Kidney (tissue), 14 donors: Measurements from ENCODE around the gene TMEM134. TPM values are rescaled to one million over a fixed set of nuclear protein-coding genes. Genes with fewer than 3 reads are reported as not detected.
A peak's percentile ranks its signal among the peaks of the same experiment; 100 is the strongest.

Source experiments
- DNase-seq, 5 donors: peaks; one replicate each; pipeline ENCODE4 v3.0.0-alpha.2; 2013 to 2020
- FAIRE-seq: peaks from 2 replicates; lab custom pipeline; 2012; peaks lifted over from hg19 to GRCh38; lab: Jason Lieb, UNC
- H3K27ac ChIP-seq, 2 donors: one replicate each; pipeline ENCODE4 v1.7.0; 2013; ENCODE audit warnings: low read depth in 2 of 2, low read length in 2 of 2, inconsistent platforms in 1 of 2
- H3K27me3 ChIP-seq: one replicate; pipeline ENCODE4 v1.7.1; 2013; ENCODE audit warnings: low read length, inconsistent platforms; ENCODE audit not compliant: control insufficient read depth, insufficient read depth
- H3K36me3 ChIP-seq, 3 donors: one replicate each; pipeline versions ENCODE4 v1.7.0 to v1.7.1; 2013; ENCODE audit warnings: low read length in 3 of 3, control low read depth in 1 of 3, inconsistent platforms in 1 of 3; ENCODE audit not compliant: insufficient read depth in 3 of 3, control insufficient read depth in 2 of 3
- H3K4me1 ChIP-seq, 3 donors: one replicate each; pipeline versions ENCODE4 v1.7.0 to v1.7.1; 2013; ENCODE audit warnings: low read length in 3 of 3, inconsistent platforms in 1 of 3, low read depth in 1 of 3; ENCODE audit not compliant: control insufficient read depth in 2 of 3, insufficient read depth in 2 of 3
- H3K4me3 ChIP-seq, 3 donors: one replicate each; pipeline versions ENCODE4 v1.7.0 to v1.8.1; 2013; ENCODE audit warnings: low read length in 3 of 3, control low read depth in 1 of 3, inconsistent platforms in 1 of 3
- H3K9ac ChIP-seq, 3 donors: one replicate each; pipeline versions ENCODE4 v1.7.0 to v1.7.1; 2013; ENCODE audit warnings: low read length in 3 of 3, control low read depth in 1 of 3, inconsistent platforms in 1 of 3
- H3K9me3 ChIP-seq, 3 donors: one replicate each; pipeline versions ENCODE4 v1.7.0 to v1.7.1; 2013; ENCODE audit warnings: low read length in 3 of 3, control low read depth in 1 of 3, inconsistent platforms in 1 of 3; ENCODE audit not compliant: control insufficient read depth in 2 of 3, insufficient read depth in 1 of 3
- intact Hi-C: fragments of 100-400 bp; cut with DNase I; formaldehyde crosslinking; loops from one replicate; pipeline ENCODE4 v1.11.1; 2022
- polyA plus RNA-seq: library from polyadenylated mRNA; stranded (reverse); fragments of 350-450 nt; fragmentation: Illumina TruSeq; extraction: RNeasy Lipid Tissue Mini Kit (QIAGEN cat#74804); gene quantifications from one replicate; pipeline ENCODE4 v1.2.3, GENCODE V29; 2014; ENCODE audit warnings: low read depth, low replicate concordance; ENCODE audit not compliant: insufficient read depth
- total RNA-seq: library from RNA; stranded (reverse); fragmentation: NEBNext Ultra II Directional; extraction: Animal tissue kit (Norgen Biotek cat#: 25700); gene quantifications from one replicate; pipeline ENCODE4 v1.2.1, GENCODE V29; 2021
- TF ChIP-seq, protein P1 (sequence below): IDR thresholded peaks from 3 replicates; pipeline ENCODE4 v1.5.1; 2012; ENCODE audit warnings: mild to moderate bottlenecking, moderate library complexity, borderline replicate concordance; ENCODE audit not compliant: insufficient read depth; ENCODE audit errors: extremely low read depth
- donor health status: control.
- donor health status: control.
- donor health status: control.
- donor health status: control.
- donor health status: control.
- donor health status: DM: yes; HTN: yes; CAD: no.
- donor health status: Normal renal cell carcinoma (clear cell type).

Gene TMEM134
- total and polyA plus RNA-seq, 2 donors from 2014 or later, result 65.5 to 127 TPM

DNA sequence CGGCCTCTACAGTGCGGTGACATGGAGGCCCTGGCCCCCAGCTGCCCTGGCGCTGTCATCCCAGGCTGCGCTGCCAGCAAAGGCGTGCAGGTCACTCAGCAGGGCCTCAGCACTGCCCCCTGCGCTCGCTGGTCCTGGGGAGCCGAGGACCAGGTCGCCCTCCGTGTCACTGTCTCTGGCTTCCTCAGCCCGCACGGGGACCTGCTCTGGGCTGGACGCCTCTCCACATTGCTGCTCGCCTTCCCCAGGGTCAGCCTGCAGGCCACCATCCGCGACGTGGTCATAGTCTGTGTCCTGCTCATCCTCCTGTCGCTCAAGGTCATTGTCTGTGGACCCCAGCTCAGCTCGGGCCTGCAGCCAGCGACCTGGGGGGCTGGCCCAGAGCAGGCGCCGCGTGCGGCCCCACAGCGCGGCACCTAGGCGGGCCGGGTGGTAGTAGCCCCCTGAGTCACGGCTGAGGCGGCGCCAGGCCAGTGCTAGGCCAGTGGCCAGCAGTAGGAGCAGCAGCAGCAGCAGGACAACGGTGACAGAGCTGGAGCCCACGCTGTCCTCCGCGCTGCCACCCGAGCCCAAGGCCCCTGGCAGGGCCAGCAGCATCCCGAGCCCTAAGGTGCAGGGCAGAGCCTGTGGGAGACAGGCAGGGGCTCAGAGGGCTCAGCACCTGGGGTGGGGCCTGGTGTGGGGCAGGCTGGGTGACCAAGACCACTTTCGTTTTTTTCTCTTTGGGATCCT, 33.2 kb downstream of the TMEM134 start:
- DNase-seq (peak in 1 of 5 donors; percentile 77), FAIRE-seq (no peak)
- Histone ChIP-seq H3K9ac (no peak overlapping the region), H3K4me3 (no peak overlapping the region), H3K27ac (no peak overlapping the region), H3K4me1 (peaks cover 0 to 4% (median 0%) of the 10 kb centered on the region in 3 donors), H3K9me3 (no peaks in the 10 kb centered on the region), H3K36me3 (peaks cover 0 to 9% (median 7%) of the 10 kb centered on the region in 3 donors), H3K27me3 (no peaks in the 10 kb centered on the region)
- TF ChIP-seq, protein P1, sequence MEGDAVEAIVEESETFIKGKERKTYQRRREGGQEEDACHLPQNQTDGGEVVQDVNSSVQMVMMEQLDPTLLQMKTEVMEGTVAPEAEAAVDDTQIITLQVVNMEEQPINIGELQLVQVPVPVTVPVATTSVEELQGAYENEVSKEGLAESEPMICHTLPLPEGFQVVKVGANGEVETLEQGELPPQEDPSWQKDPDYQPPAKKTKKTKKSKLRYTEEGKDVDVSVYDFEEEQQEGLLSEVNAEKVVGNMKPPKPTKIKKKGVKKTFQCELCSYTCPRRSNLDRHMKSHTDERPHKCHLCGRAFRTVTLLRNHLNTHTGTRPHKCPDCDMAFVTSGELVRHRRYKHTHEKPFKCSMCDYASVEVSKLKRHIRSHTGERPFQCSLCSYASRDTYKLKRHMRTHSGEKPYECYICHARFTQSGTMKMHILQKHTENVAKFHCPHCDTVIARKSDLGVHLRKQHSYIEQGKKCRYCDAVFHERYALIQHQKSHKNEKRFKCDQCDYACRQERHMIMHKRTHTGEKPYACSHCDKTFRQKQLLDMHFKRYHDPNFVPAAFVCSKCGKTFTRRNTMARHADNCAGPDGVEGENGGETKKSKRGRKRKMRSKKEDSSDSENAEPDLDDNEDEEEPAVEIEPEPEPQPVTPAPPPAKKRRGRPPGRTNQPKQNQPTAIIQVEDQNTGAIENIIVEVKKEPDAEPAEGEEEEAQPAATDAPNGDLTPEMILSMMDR, result no peak
- intact Hi-C loops, result no loop called here

DNA sequence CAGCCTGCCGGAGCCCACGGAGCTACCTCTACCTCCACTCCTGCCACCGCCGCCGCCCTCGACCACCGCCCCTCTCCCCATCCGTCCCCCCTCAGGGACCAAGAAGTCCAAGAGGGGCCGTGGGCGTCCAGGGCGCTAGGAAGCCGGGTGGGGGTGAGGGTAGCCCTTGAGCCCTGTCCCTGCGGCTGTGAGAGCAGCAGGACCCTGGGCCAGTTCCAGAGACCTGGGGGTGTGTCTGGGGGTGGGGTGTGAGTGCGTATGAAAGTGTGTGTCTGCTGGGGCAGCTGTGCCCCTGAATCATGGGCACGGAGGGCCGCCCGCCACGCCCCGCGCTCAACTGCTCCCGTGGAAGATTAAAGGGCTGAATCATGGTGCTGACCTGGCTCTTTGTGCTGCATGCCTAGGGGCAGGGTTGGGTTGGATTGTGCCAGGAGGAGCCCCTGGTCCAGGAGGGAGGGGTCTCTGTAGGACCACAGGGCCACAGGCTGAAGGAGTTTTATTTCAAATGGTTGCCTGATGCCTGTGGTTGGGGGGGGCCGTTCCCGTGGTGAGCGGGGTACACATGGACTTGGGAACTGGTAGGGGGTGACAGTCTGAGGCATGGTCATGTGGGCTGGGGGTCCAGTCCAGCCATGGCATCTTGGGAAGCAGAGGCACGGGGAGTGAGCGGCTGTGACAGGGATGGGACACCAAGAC, 33.9 kb downstream of the TMEM134 start:
- Histone ChIP-seq H3K36me3 (peaks cover 0 to 9% (median 7%) of the 10 kb centered on the region in 3 donors), H3K4me3 (no peak overlapping the region), H3K27ac (no peak overlapping the region), H3K9ac (no peak overlapping the region), H3K27me3 (no peaks in the 10 kb centered on the region), H3K9me3 (no peaks in the 10 kb centered on the region), H3K4me1 (peaks cover 0 to 4% (median 0%) of the 10 kb centered on the region in 3 donors)
- intact Hi-C loops, result no loop called here
- TF ChIP-seq, protein P1, result no peak
- no peak for DNase-seq
- no peak for FAIRE-seq

- peaks cover 0 to 3% (median 0%) of the 10 kb centered on the region in 3 donors for H3K4me1 ChIP-seq
- H3K4me3 ChIP-seq, result no peak overlapping the region
- H3K27me3 ChIP-seq, result no peaks in the 10 kb centered on the region
- intact Hi-C loops, result no loop called here
- DNase-seq, result no peak
- no peak overlapping the region for H3K27ac ChIP-seq
- no peaks in the 10 kb centered on the region for H3K9me3 ChIP-seq
- FAIRE-seq, result no peak
- H3K9ac ChIP-seq, result no peak overlapping the region
- TF ChIP-seq, protein P1, result no peak
- H3K36me3 ChIP-seq, result peaks cover 0 to 9% (median 8%) of the 10 kb centered on the region in 3 donors
Observed at GRCh38 chr11:67434395-67434881, 34.6 kb downstream of the TMEM134 start.
